Lower leg skin (tissue), 3 donors: Measurements from ENCODE around the gene AWAT2.

Source experiments
- POLR2A ChIP-seq, 2 donors: fragments of 450-650 bp; IDR thresholded peaks; one replicate each; pipeline ENCODE4 v1.6.1; 2016 to 2017; ENCODE audit warnings: antibody characterized with exemption in 2 of 2, mild to moderate bottlenecking in 1 of 2, moderate library complexity in 1 of 2
- TF ChIP-seq, protein P1 (sequence below), 3 donors: fragments of 450-650 bp; IDR thresholded peaks; one replicate each; pipeline ENCODE4 v1.5.1; 2016; ENCODE audit warnings: antibody characterized with exemption in 3 of 3, mild to moderate bottlenecking in 3 of 3, moderate library complexity in 2 of 3

DNA sequence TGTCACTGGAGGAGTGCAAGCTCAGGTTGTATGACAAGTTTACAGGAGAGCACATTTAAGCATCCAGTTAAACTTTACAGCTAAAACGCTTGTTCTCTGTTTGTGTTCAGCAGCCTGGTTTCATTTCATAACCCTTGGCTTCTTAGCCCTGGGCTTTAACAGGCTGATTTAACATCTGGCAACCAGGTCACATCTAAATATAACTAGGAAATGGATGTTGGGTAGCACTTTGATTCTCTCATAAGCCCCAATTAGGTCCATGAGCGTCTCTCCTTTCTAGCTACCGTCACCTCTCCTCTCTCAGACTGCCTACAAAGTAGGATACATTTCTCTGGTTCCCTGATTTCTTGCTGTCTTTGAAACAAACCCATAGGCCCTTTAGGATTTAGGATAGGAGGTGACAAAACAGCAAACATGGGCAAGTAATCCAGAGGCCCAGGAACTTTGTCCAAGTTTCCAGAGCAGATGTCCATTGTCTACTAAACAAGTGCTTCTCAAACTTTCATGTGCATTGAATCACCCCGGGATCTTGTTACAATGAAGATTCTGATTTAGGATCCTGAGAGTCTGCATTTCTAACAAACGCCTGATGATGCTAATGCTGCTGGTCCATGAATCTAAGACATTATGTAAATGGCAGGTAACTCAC, 35.0 kb upstream of the AWAT2 start:
- TF ChIP-seq, protein P1, sequence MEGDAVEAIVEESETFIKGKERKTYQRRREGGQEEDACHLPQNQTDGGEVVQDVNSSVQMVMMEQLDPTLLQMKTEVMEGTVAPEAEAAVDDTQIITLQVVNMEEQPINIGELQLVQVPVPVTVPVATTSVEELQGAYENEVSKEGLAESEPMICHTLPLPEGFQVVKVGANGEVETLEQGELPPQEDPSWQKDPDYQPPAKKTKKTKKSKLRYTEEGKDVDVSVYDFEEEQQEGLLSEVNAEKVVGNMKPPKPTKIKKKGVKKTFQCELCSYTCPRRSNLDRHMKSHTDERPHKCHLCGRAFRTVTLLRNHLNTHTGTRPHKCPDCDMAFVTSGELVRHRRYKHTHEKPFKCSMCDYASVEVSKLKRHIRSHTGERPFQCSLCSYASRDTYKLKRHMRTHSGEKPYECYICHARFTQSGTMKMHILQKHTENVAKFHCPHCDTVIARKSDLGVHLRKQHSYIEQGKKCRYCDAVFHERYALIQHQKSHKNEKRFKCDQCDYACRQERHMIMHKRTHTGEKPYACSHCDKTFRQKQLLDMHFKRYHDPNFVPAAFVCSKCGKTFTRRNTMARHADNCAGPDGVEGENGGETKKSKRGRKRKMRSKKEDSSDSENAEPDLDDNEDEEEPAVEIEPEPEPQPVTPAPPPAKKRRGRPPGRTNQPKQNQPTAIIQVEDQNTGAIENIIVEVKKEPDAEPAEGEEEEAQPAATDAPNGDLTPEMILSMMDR (IDR thresholded peaks at IDR 0.05), result no peak
- no peak for TF ChIP-seq POLR2A (IDR thresholded peaks at IDR 0.05)
